Stimulated activated CD8-positive, alpha-beta memory T cell treated with anti-CD3 and anti-CD28 coated beads, Interleukin-7, amount 100 ng/mL, for 1 hour (primary cell): ENCODE measurements around the gene NKAIN1.
"Not testable (repeated sequence)": the region's sequence is repeated elsewhere in the genome, so short reads cannot be mapped to it uniquely, and the experiment has no call there.

Experiments used
- DNase-seq, 2 donors: peaks; one replicate each; pipeline ENCODE4 v3.0.0-alpha.2; 2020; ENCODE audit warnings: low read depth in 2 of 2

Gene NKAIN1

GRCh38 chr1:31153423-31153822 is 86.3 kb downstream of the NKAIN1 start:
- DNase-seq, result no peak

GRCh38 chr1:31152181-31152795 is 87.4 kb downstream of the NKAIN1 start:
- no peak for DNase-seq

- no peak for DNase-seq
Measured at GRCh38 chr1:31151402-31151801, 88.3 kb downstream of the NKAIN1 start.

- DNase-seq, result no peak
Measured at GRCh38 chr1:31148409-31148808, 91.3 kb downstream of the NKAIN1 start.

- no peak for DNase-seq
Measured at GRCh38 chr1:31145648-31146047, 94.0 kb downstream of the NKAIN1 start.

- no peak for DNase-seq
Measured at GRCh38 chr1:31144442-31144841, 95.2 kb downstream of the NKAIN1 start.

GRCh38 chr1:31143455-31143854 is 96.2 kb downstream of the NKAIN1 start:
- no peak for DNase-seq

GRCh38 chr1:31142406-31142805 is 97.3 kb downstream of the NKAIN1 start:
- no peak for DNase-seq

- DNase-seq, result no peak
Measured at GRCh38 chr1:31140299-31140698, 99.4 kb downstream of the NKAIN1 start.

GRCh38 chr1:31138797-31139521 is 100.7 kb downstream of the NKAIN1 start:
- DNase-seq, result not testable (repeated sequence)

- DNase-seq, result not testable (repeated sequence)
Measured at GRCh38 chr1:31137873-31138272, 101.8 kb downstream of the NKAIN1 start.

GRCh38 chr1:31135973-31136600 is 103.6 kb downstream of the NKAIN1 start:
- DNase-seq, result no peak

- DNase-seq, result no peak
Measured at GRCh38 chr1:31133368-31133767, 106.3 kb downstream of the NKAIN1 start.
